ENCODE measurements around the gene HNF4A.

DNA sequence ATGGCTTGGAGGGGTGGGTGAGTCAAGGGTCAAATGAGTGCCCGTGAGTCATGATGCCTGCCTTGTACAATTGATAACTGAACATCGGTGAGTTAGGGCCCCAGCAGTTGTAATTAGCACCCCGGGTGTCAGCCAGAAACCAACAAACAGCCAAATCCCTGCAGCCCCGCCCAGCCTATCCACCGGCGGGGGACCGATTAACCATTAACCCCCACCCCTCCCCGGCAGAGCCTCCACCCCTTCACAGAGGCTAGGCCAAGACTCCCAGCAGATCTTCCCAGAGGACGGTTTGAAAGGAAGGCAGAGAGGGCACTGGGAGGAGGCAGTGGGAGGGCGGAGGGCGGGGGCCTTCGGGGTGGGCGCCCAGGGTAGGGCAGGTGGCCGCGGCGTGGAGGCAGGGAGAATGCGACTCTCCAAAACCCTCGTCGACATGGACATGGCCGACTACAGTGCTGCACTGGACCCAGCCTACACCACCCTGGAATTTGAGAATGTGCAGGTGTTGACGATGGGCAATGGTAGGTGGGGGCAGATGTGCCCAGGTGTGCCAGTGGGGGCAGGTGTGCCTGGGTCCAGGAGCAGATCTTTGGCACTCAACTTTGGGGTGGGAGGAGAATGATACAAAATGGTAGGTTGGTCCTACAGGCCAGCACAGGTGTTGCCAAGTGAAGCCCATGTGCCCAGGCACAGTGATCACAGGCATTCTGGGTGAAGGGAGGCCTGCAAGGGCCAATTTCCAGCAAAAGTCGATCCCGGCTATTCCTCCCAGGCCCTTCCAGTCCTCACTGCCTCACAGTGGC is 45.7 kb downstream of the HNF4A start:
- TF ChIP-seq POLR2A (IDR thresholded peaks at IDR 0.05) (peak in 1 of 2 donors; percentile 36), CTCF (IDR thresholded peaks at IDR 0.05) (no peak)

All from sigmoid colon (tissue), 3 donors.